Measurements from ENCODE around the gene EPS8L3.

The EPS8L3 gene

DNA sequence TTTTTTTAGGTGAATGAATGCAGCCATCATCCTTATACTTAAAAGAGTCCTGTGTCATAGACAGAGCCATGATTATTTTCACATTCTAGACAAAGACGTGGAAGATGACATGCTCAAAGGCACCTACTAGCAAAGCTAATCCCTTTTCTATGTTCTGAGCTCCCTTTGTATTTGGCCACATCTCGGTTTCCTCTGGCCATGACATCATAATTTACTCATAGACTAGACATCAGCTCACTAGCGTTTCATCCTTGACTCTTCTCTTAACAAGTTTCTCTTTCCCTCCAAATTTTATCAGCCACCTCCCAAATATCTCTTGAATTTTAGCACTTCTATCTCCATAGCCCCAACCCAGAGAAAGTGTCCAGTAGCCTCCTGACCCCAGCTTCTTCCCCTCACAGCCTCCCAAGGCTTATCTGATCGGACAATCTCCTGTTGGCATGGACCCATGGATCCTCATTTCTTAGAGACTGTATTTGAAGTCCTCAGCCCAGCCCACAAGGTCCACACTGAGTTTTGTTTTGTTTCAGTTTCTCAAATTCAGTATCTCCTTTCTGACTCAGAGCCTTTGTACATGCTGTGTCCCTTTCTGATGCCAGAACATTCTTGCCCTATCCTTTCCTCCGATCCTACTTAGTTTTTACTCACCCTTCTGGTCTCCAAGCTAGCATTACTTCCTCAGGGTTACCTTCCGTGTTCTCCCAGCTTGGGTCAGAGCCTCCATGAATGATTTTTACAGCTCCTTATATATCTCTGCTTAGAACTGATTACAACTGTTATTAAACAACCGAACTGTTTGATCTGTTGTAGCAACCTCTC lies 33.0 kb upstream of the EPS8L3 start:
- peak in 4 of 42 donors; percentile 5 to 10 (median 5) for DNase-seq
- intact Hi-C loops (cut with DNase I): loop anchor here (10.0 kb wide), 1 partner anchor 118 kb away; the partner anchor contains the start of gene CSF1

- DNase-seq: peak in 11 of 42 donors; percentile 1 to 32 (median 15)
- intact Hi-C loops (cut with DNase I): loop anchor here (10.0 kb wide), 1 partner anchor 120 kb away; the partner anchor contains the start of gene CSF1
Observed at GRCh38 chr1:109794319-109795132, 30.8 kb upstream of the EPS8L3 start.

GRCh38 chr1:109793486-109794318 lies 30.0 kb upstream of the EPS8L3 start:
- intact Hi-C loops (cut with DNase I): loop anchor here (10.0 kb wide), 1 partner anchor 121 kb away; the partner anchor contains the start of gene CSF1
- DNase-seq: peak in 23 of 42 donors; percentile 7 to 78 (median 37)

- intact Hi-C loops (cut with DNase I): loop anchor here (10.0 kb wide), 1 partner anchor 122 kb away; the partner anchor contains the start of gene CSF1
- DNase-seq: peak in 4 of 42 donors; percentile 4 to 22 (median 10)
Observed at GRCh38 chr1:109793089-109793485, 29.4 kb upstream of the EPS8L3 start.

- peak in 41 of 42 donors; percentile 41 to 86 (median 70) for DNase-seq
- intact Hi-C loops (cut with DNase I): loop anchor here (10.0 kb wide), 1 partner anchor 123 kb away; the partner anchor contains the start of gene CSF1
Observed at GRCh38 chr1:109792056-109792831, 28.5 kb upstream of the EPS8L3 start.

DNA sequence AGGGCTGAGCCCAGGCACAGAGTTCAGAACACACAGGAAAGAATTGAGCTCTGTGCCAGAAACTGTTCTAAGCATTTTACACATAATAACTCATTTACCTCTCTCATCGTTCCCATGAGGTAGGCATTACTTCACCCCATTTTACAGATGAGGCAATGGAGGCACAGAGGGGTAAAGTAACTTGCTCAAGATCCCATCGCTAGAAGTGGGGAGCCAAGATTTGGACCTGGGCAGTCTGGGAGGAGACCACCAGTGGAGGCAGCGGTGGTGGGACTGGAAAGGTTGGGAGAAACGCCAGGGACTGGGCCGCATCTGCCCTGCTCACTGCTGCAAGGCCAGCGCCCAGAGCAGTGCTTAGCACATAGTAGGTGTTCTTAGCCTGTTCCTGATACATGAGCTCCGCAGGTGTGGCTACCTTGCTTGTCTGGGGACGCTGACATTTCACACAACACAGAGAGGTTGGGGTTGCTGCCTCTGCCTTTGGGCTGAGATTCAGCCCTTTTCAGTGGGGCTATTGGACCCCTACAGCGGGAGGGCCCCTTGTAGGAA lies 27.8 kb upstream of the EPS8L3 start:
- intact Hi-C loops (cut with DNase I): loop anchor here (10.0 kb wide), 1 partner anchor 123 kb away; the partner anchor contains the start of gene CSF1

GRCh38 chr1:109790735-109791494 lies 27.2 kb upstream of the EPS8L3 start:
- peak in 24 of 42 donors; percentile 9 to 69 (median 38) for DNase-seq
- intact Hi-C loops (cut with DNase I): loop anchor here (10.0 kb wide), 1 partner anchor 124 kb away; the partner anchor contains the start of gene CSF1

More for the DNA sequence above, 27.8 kb upstream of the EPS8L3 start:
- DNase-seq: peak in 10 of 42 donors; percentile 2 to 31 (median 13)

DNA sequence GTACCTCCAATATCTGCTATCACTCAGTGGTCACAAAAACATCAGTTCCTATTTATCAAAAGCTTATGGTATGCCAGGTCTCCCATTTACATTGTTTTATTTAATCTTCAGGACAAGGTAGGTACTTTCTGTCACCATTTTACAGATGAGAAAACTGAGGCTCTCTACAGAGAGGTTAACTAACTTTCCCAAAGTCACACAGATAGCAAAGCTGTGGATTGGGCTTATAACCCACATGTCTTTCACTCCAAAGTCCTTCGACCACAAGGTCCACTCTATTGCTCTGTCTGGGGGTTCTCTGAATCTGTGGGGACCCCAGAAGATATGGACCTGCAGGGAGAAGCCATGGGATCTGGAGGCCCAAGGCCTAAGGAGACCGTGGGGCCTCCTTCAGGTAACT lies 26.6 kb upstream of the EPS8L3 start:
- peak in 1 of 42 donors; percentile 15 for DNase-seq
- intact Hi-C loops (cut with DNase I): loop anchor here (10.0 kb wide), 1 partner anchor 124 kb away; the partner anchor contains the start of gene CSF1

DNA sequence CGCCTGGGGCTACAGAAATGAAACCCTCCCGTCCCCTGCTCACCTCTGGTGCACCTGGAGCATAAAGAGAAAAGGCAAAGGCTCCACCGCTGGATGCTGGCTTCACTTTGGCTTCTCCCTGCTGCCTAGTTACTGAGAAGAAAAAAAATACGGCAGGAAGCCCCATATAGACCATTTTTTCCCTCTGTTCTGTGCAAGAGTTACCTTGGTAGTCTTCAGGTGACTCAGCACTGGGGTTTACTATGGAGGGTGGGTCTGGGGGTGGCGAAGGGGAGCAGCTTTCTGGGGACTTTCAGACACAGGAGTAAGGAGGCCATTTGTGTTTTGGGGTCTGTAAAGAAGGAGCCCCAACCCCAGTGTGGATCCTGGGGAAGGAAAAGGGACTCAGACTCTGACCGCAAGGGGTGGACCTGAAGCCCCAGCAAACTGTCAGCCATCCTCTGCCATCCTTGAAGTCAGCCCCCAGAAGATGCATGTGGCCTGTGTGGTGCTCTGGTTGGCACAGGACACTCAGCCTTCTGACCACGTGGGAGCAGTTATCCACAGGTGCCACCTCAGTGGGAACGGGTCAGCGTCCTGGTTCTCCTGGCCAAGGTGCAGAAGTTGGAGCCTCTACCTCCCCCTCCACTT lies 25.9 kb upstream of the EPS8L3 start:
- DNase-seq: peak in 5 of 42 donors; percentile 1 to 13 (median 3)
- intact Hi-C loops (cut with DNase I): loop anchor here (10.0 kb wide), 1 partner anchor 125 kb away; the partner anchor contains the start of gene CSF1

DNA sequence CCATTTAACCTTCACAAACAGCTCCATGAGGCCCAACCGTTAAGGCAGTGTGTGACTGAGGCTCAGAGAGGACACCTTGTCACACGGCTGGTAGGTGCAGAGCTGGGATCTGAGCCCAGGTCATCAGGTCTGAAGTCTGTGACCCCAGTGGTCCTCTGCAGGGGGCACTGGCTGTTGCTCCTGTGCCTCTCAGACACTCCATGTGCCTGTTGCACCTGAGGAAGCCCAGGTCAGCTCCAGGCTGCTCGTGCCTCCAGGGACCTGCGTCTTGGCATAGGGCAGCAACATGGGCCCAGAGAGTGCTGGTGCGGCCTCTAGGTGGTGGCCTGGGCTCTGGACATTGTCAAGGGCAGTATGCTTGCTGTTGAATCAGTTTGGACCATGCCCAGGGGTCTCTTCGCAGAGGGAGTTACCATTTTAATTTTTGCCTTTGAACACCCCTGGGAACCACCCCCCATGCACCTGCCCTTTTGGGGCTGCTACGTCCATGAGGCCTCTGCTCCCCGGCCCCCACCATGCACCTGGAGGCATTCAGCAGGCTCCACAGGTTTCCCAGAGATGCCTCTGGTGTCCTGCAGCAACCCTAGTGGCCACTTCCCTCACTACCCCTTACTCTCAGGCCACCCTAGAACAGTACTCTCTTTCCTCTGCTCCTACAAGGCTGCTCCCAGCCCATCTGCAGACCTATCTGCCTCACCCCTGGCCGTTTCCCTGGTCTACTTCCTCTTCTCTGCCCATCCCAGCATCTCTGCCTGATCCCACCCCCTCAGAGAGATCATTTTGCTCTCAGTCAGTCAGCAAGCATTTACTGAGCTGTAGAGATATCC lies 25.2 kb upstream of the EPS8L3 start:
- intact Hi-C loops (cut with DNase I): no loop called here
- DNase-seq: peak in 6 of 42 donors; percentile 4 to 19 (median 11)

DNA sequence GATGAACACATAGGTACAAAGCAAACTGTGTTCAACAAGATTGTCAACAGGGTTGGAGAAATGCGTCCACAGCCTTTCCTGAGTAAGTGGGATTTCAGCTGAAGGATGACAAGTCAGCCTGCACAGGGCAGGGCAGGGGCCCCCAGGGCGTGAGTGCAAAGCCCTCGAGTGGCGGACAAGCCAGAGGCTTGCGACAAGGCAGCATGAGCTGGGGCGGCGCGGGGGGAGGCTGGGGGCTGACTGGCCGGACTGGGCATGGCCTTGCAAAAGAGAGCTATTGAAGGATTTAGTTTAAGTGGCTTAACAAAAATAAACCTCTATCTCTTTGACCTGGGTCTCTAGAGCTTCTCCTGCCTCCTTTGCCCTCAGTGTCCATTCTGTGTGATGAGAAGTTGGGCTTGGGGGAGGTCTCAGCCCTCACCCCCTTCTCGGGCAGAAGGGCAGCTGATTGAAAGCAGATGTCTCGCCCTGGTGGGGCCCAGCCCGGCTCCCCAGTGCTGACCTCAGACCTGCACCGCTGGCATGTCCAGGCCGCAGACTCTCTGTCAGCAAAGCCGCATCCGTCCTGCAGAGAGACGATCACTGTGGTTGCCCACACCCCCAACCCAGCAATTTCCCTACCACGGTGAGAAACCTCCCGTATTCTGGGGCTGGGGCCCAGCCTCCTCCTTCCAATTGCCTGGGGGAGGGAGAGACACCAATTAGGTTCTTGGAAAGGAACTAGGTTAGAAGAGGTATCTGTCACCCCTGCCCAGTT lies 24.3 kb upstream of the EPS8L3 start:
- peak in 7 of 42 donors; percentile 1 to 31 (median 9) for DNase-seq
- intact Hi-C loops (cut with DNase I): no loop called here

DNA sequence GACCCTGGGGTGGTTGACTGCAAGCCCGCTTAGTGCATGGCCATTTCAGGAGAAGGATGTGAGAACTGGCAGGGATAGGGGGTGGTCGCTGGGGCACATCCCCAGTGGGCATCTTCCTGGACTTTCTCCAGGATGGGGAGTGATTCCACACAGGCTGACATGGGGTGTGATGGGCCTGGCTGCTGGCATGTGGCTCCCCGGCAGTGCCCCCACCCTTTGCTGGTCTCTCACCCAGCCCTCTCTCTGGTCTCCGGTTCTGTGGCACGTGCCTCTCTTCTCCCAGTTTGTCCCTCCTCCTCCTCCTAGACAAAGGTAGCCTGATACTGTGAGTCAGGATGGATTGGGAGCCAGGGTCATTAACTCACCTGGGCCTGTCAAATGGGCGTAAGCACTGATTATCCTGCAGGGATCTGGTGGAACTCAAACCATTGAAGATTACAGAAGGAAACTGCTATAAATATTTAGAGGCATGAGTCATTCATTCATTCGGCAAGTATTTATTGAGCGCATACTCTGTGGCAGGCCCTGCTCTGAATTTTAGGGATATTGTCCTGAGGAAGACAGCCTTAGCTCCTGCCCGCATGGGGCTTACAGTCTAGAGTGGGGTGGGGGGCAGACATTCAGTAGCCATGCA lies 23.6 kb upstream of the EPS8L3 start:
- peak in 2 of 42 donors; percentile 7 to 10 for DNase-seq
- intact Hi-C loops (cut with DNase I): no loop called here

- DNase-seq: peak in 1 of 42 donors; percentile 18
- intact Hi-C loops (cut with DNase I): no loop called here
Observed at GRCh38 chr1:109786531-109787021, 22.9 kb upstream of the EPS8L3 start.

- peak in 1 of 42 donors; percentile 2 for DNase-seq
- intact Hi-C loops (cut with DNase I): no loop called here
Observed at GRCh38 chr1:109786112-109786480, 22.4 kb upstream of the EPS8L3 start.
